Heart right ventricle (tissue), 16 donors: Measurements from ENCODE around the gene SURF6. TPM values are rescaled to one million over a fixed set of nuclear protein-coding genes. Genes with fewer than 3 reads are reported as not detected.
A peak's percentile ranks its signal among the peaks of the same experiment; 100 is the strongest.
"Not testable (repeated sequence)": the region's sequence is repeated elsewhere in the genome, so short reads cannot be mapped to it uniquely, and the experiment has no call there.

Experiments used
- ATAC-seq, 8 donors: fragments of 200-7000 bp; cut with Tn5 transposase; one replicate each; pipeline ENCODE4 v1.9.1; 2020; ENCODE audit warnings: mild to moderate bottlenecking in 8 of 8, moderate library complexity in 8 of 8, moderate number of reproducible peaks in 1 of 8
- DNase-seq, 2 donors: peaks; one replicate each; pipeline ENCODE4 v3.0.0-alpha.2; 2020
- H3K27ac ChIP-seq, 10 donors: fragments of 200-600 bp; sonication (generic) in 2 of 10; one replicate each; pipeline versions ENCODE4 v1.5.0 to v1.8.0; 2020 to 2022; ENCODE audit warnings: mild to moderate bottlenecking in 3 of 10
- H3K27me3 ChIP-seq, 7 donors: fragments of 200-600 bp; one replicate each; pipeline ENCODE4 v1.8.0; 2021 to 2022; ENCODE audit warnings: mild to moderate bottlenecking in 2 of 7
- H3K36me3 ChIP-seq, 9 donors: fragments of 200-600 bp; sonication (generic) in 1 of 9; one replicate each; pipeline versions ENCODE4 v1.5.0 to v1.8.0; 2020 to 2022; ENCODE audit warnings: mild to moderate bottlenecking in 2 of 9
- H3K4me1 ChIP-seq, 9 donors: fragments of 200-600 bp; sonication (generic) in 1 of 9; one replicate each; pipeline versions ENCODE4 v1.5.0 to v1.8.0; 2020 to 2022; ENCODE audit warnings: mild to moderate bottlenecking in 4 of 9
- H3K4me3 ChIP-seq, 10 donors: fragments of 200-600 bp; sonication (generic) in 2 of 10; one replicate each; pipeline versions ENCODE4 v1.5.0 to v1.8.0; 2020 to 2022; ENCODE audit warnings: mild to moderate bottlenecking in 7 of 10, moderate library complexity in 2 of 10
- H3K9me3 ChIP-seq, 11 donors: fragments of 200-600 bp in 10 of 11; sonication (generic) in 2 of 11; one replicate each; pipeline versions ENCODE4 v1.5.0 to v1.8.0; 2013 to 2022; ENCODE audit warnings: mild to moderate bottlenecking in 2 of 11, control low read depth in 1 of 11, moderate library complexity in 1 of 11
- CTCF ChIP-seq, 9 donors: fragments of 200-600 bp; sonication (generic) in 2 of 9; IDR thresholded peaks; one replicate each; pipeline versions ENCODE4 v1.5.0 to v1.8.0; 2021 to 2022; ENCODE audit warnings: antibody characterized with exemption in 9 of 9, mild to moderate bottlenecking in 5 of 9, moderate library complexity in 1 of 9
- WGBS, 2 donors: extraction: QIAGEN DNeasy Blood & Tissue Kit; methylation state at CpG; one replicate each; pipeline ENCODE4 v1.1.7; 2013; ENCODE audit warnings: inconsistent platforms in 1 of 2; 5-methylcytosine and 5-hydroxymethylcytosine counted together
- intact Hi-C, 10 donors: fragments of 100-400 bp; cut with DNase I; formaldehyde crosslinking; loops; one replicate each; pipeline versions ENCODE4 v1.11.1 to v1.14.2; 2022
- polyA plus RNA-seq, 2 donors: library from polyadenylated mRNA; stranded (reverse); fragments of 200-250 nt; gene quantifications; one replicate each; pipeline ENCODE4 v1.2.3, GENCODE V29; 2013
- total RNA-seq, 10 donors: library from RNA; stranded (reverse); fragmentation: NEBNext Ultra II Directional in 3 of 10; extraction: Animal tissue kit (Norgen Biotek cat#: 25700) in 3 of 10; gene quantifications; one replicate each; pipeline versions ENCODE4 v1.2.1 to v1.2.4, GENCODE V29; 2021 to 2023
- donor health status: Arrhythmogenic right ventricular cardiomyopathy.
- donor health status: ischemic (EF 13 %, LVEDD 7.1; RV severe dilation, severe dysfunction).
- donor health status: healthy with polysubstance abuse.
- donor health status: DM: no; HTN: yes; CAD: no.
- donor health status: DM: no; HTN: no; CAD: no.
- donor health status: ischemic (EF 25% LVEDD 6.9; RV normal size, moderate dysfunction).
- donor health status: ischemic (EF 25% LVEDD 5.7; RV mildly dilated, moderate dysfunction).
- donor health status: healthy.
- donor health status: DM: yes; HTN: yes; CAD: no.
- donor health status: Ischemic cardiomyopathy.
- donor health status: ischemic (EF 35%, LVEDD 5.7; RV mildly dilated, moderate dysfunction).
- donor health status: nonischemic (EF 11% LVEDD 7.7; RV severe dilation, severe dysfunction).
- donor health status: DM: yes; HTN: yes; CAD: no.
- donor health status: PGD.
- donor health status: ischemic (EF 29% LVEDD 5.4; RV normal size, mild dysfunction).
- donor health status: nonischemic (EF 23%, LVEDD 6.1; RV moderate dilation, normal function).

Gene SURF6
- total and polyA plus RNA-seq, 12 donors = 9.1 to 14.8 (median 11.8) TPM

GRCh38 chr9:133331221-133331620 lies 4.8 kb downstream of the SURF6 start:
- Histone ChIP-seq H3K9me3 (no peaks in the 10 kb centered on the region), H3K4me1 (peaks cover 0 to 23% (median 14%) of the 10 kb centered on the region in 9 donors), H3K36me3 (peaks cover 0 to 52% (median 33%) of the 10 kb centered on the region in 9 donors), H3K27me3 (no peaks in the 10 kb centered on the region), H3K27ac (no peak overlapping the region), H3K4me3 (no peak overlapping the region)
- WGBS, 2 donors = 85 to 87% methylated on average over 19 of the region's 19 CpGs
- ATAC-seq (no peak), DNase-seq (no peak)
- intact Hi-C loops = loop anchor here in 5 of 10 donors (2.0 to 10.0 kb wide), 6 partner anchors 46 to 296 kb away; partner anchors contain the start of genes GTF3C5 (in 1 of the 5), STKLD1 (in 1 of the 5) and SURF4 (in 1 of the 5)
- no peak for TF ChIP-seq CTCF (IDR thresholded peaks at IDR 0.05)

- WGBS, 2 donors = 55 to 58% methylated on average over 21 of the region's 21 CpGs
- ATAC-seq, DNase-seq, H3K9me3 ChIP-seq, H3K27ac ChIP-seq, H3K27me3 ChIP-seq, H3K4me3 ChIP-seq: not testable (repeated sequence)
- TF ChIP-seq CTCF (IDR thresholded peaks at IDR 0.05) = peak; percentile 29 to 73 (median 67)
- intact Hi-C loops = loop anchor here (2.0 to 10.0 kb wide), 6 partner anchors 48 to 295 kb away; partner anchors contain the start of genes GTF3C5 (in 1 of the 10), STKLD1 (in 1 of the 10) and SURF4 (in 1 of the 10)
- Histone ChIP-seq H3K4me1 (peaks cover 0 to 13% (median 3%) of the 10 kb centered on the region in 9 donors), H3K36me3 (peaks cover 0 to 50% (median 33%) of the 10 kb centered on the region in 9 donors)
Measured at GRCh38 chr9:133329306-133330156, 6.5 kb downstream of the SURF6 start.

GRCh38 chr9:133327834-133328484 lies 8.0 kb downstream of the SURF6 start:
- Histone ChIP-seq H3K4me3 (no peak overlapping the region), H3K4me1 (no peaks in the 10 kb centered on the region), H3K27me3 (peaks cover 0 to 2% (median 0%) of the 10 kb centered on the region in 7 donors), H3K36me3 (peaks cover 0 to 34% (median 19%) of the 10 kb centered on the region in 9 donors), H3K27ac (no peak overlapping the region), H3K9me3 (no peaks in the 10 kb centered on the region)
- no peak for DNase-seq
- intact Hi-C loops = loop anchor here in 6 of 10 donors (2.0 to 5.0 kb wide), 2 partner anchors 141 to 143 kb away; no protein-coding TSS in a partner anchor
- ATAC-seq = peak in 2 of 8 donors; percentile 16 to 18
- TF ChIP-seq CTCF (IDR thresholded peaks at IDR 0.05) = no peak
- WGBS, 2 donors = 90 to 92% methylated on average over 10 of the region's 10 CpGs

- intact Hi-C loops = loop anchor here in 5 of 10 donors (5.0 kb wide), 1 partner anchor 140 kb away; no protein-coding TSS in a partner anchor
Measured at GRCh38 chr9:133327021-133327420, 9.0 kb downstream of the SURF6 start.

More at GRCh38 chr9:133327021-133327420, 9.0 kb downstream of the SURF6 start:
- not testable (repeated sequence) for H3K9me3 ChIP-seq, DNase-seq, ATAC-seq, H3K4me1 ChIP-seq, H3K27ac ChIP-seq, H3K27me3 ChIP-seq, H3K4me3 ChIP-seq
- H3K36me3 ChIP-seq = peaks cover 0 to 25% (median 12%) of the 10 kb centered on the region in 9 donors
- WGBS, 2 donors = 89 to 93% methylated on average over 6 of the region's 6 CpGs
